NCI-H2081 (cell line): ENCODE measurements around the gene NF1.
A peak's percentile ranks its signal among the peaks of the same experiment; 100 is the strongest.

ENCODE experiments used
- DNase-seq, 2 experiments: peaks; one replicate each; lab custom pipeline; 2025; lab: John Stamatoyannopoulos, UW

Gene NF1

GRCh38 chr17:31401456-31402254, 306.9 kb downstream of the NF1 start:
- no peak for DNase-seq

- peak in 1 of 2 experiments; percentile 4 for DNase-seq
Observed at GRCh38 chr17:31404028-31404949, 309.5 kb downstream of the NF1 start.

- DNase-seq = no peak
Observed at GRCh38 chr17:31405890-31406371, 311.2 kb downstream of the NF1 start.

GRCh38 chr17:31408586-31408985, 313.8 kb downstream of the NF1 start:
- DNase-seq = no peak

GRCh38 chr17:31411707-31412285, 317.0 kb downstream of the NF1 start:
- no peak for DNase-seq

GRCh38 chr17:31412511-31412910, 317.7 kb downstream of the NF1 start:
- no peak for DNase-seq

- DNase-seq = no peak
Observed at GRCh38 chr17:31413081-31413799, 318.5 kb downstream of the NF1 start.

GRCh38 chr17:31413874-31414549, 319.2 kb downstream of the NF1 start:
- no peak for DNase-seq

GRCh38 chr17:31414550-31414918, 319.8 kb downstream of the NF1 start:
- no peak for DNase-seq

GRCh38 chr17:31415004-31415454, 320.3 kb downstream of the NF1 start:
- DNase-seq = no peak

GRCh38 chr17:31415640-31416502, 321.1 kb downstream of the NF1 start:
- no peak for DNase-seq

GRCh38 chr17:31416503-31416923, 321.7 kb downstream of the NF1 start:
- DNase-seq = no peak

- DNase-seq = no peak
Observed at GRCh38 chr17:31417051-31417792, 322.4 kb downstream of the NF1 start.

GRCh38 chr17:31418773-31419350, 324.1 kb downstream of the NF1 start:
- no peak for DNase-seq

- DNase-seq = no peak
Observed at GRCh38 chr17:31422443-31422842, 327.7 kb downstream of the NF1 start.

GRCh38 chr17:31424944-31425281, 330.1 kb downstream of the NF1 start:
- no peak for DNase-seq

- peak; percentile 28 to 59 for DNase-seq
Observed at GRCh38 chr17:31425282-31426040, 330.7 kb downstream of the NF1 start.
